ENCODE measurements around the gene LRP1.

The LRP1 gene

GRCh38 chr12:57193706-57194245 lies 65.5 kb downstream of the LRP1 start:
- TF ChIP-seq CTCF (IDR thresholded peaks at IDR 0.05; ENCODE audit: borderline replicate concordance, control extremely low read depth, extremely low read depth, insufficient read depth, missing control alignments), result no peak
- DNase-seq (ENCODE audit: low spot score), result no peak
- in situ Hi-C loops (cut with MboI; ENCODE audit: low sequenced_read_pairs, unreplicated experiment), result no loop called here

GRCh38 chr12:57194253-57194652 lies 66.0 kb downstream of the LRP1 start:
- DNase-seq (ENCODE audit: low spot score), result no peak
- TF ChIP-seq CTCF (IDR thresholded peaks at IDR 0.05; ENCODE audit: borderline replicate concordance, control extremely low read depth, extremely low read depth, insufficient read depth, missing control alignments), result no peak
- in situ Hi-C loops (cut with MboI; ENCODE audit: low sequenced_read_pairs, unreplicated experiment), result no loop called here

- no peak for TF ChIP-seq CTCF (IDR thresholded peaks at IDR 0.05; ENCODE audit: borderline replicate concordance, control extremely low read depth, extremely low read depth, insufficient read depth, missing control alignments)
- in situ Hi-C loops (cut with MboI; ENCODE audit: low sequenced_read_pairs, unreplicated experiment), result no loop called here
- no peak for DNase-seq (ENCODE audit: low spot score)
These were observed 66.9 kb downstream of the LRP1 start for GRCh38 chr12:57195186-57195585.

- in situ Hi-C loops (cut with MboI; ENCODE audit: low sequenced_read_pairs, unreplicated experiment), result no loop called here
- no peak for DNase-seq (ENCODE audit: low spot score)
- no peak for TF ChIP-seq CTCF (IDR thresholded peaks at IDR 0.05; ENCODE audit: borderline replicate concordance, control extremely low read depth, extremely low read depth, insufficient read depth, missing control alignments)
These were observed 67.5 kb downstream of the LRP1 start for GRCh38 chr12:57195611-57196371.

GRCh38 chr12:57196439-57196838 lies 68.2 kb downstream of the LRP1 start:
- DNase-seq (ENCODE audit: low spot score), result no peak
- TF ChIP-seq CTCF (IDR thresholded peaks at IDR 0.05; ENCODE audit: borderline replicate concordance, control extremely low read depth, extremely low read depth, insufficient read depth, missing control alignments), result no peak
- in situ Hi-C loops (cut with MboI; ENCODE audit: low sequenced_read_pairs, unreplicated experiment), result no loop called here

GRCh38 chr12:57196956-57197355 lies 68.7 kb downstream of the LRP1 start:
- no peak for DNase-seq (ENCODE audit: low spot score)
- in situ Hi-C loops (cut with MboI; ENCODE audit: low sequenced_read_pairs, unreplicated experiment), result no loop called here

More at GRCh38 chr12:57196956-57197355, 68.7 kb downstream of the LRP1 start:
- TF ChIP-seq CTCF (IDR thresholded peaks at IDR 0.05; ENCODE audit: borderline replicate concordance, control extremely low read depth, extremely low read depth, insufficient read depth, missing control alignments), result no peak

Data from GM13976 (cell line).